ENCODE results near the gene PTPRD.
"Not testable (repeated sequence)": the region's sequence is repeated elsewhere in the genome, so short reads cannot be mapped to it uniquely, and the experiment has no call there.

Gene PTPRD

DNA sequence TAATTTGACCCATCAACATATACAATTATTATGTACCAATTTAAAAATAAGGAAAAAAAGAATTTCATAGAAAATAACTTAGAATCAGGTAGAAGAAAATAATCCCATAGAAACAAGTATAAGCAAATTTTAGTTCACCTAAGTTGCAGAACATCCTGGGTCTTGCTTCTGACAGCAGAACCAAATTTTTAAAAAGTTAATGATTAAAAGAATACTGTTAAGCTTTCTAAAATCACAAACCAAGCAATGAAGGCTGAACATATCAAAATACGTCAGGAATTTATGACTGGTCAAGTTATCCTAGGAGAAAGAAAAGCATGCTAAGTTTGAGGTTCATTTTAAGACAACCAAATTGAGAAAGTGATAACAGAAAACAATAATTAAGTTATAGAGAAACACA lies 650.9 kb downstream of the PTPRD start:
- no peak for DNase-seq (ENCODE audit: low spot score)

DNA sequence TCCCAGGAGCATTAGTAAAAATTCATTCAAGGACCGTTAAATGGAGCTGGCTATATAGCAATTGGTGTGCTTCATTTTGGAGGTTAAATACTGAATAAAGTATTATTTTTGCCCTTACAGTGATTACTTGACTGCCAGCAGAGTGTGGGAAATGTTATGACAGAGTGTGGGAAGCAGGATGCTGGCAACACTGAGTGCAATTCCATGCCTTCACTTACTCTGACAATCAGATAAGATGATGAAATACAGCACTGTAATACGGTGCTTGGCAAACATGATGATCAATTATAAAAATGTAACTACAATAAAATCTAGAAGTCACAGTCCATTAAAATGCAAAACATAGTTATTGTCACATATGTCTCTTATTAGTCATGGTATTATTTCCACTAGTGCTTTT lies 651.3 kb downstream of the PTPRD start:
- no peak for DNase-seq (ENCODE audit: low spot score)

GRCh38 chr9:9951556-9952160 lies 661.1 kb downstream of the PTPRD start:
- DNase-seq (ENCODE audit: low spot score) = no peak

- DNase-seq (ENCODE audit: low spot score) = no peak
These were observed 662.0 kb downstream of the PTPRD start for GRCh38 chr9:9950813-9951212.

DNA sequence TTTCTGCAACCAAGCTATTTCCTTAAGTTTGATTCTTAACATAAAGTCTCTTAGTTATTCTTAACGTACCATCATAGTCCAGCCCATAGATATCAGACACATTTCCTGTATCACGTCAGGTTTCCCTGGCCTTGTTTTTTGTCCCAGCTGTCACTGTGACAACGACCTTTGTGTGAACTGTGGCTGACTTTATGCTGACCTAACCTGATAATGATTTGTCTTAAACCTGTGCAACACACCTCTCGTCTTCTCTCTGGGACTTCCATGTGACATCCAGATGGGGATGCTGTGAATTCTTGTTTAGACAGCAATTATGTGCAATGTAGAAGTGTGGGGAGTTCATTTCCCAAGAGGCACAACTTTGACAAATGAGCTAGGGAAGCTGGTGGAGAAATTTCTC lies 662.8 kb downstream of the PTPRD start:
- DNase-seq (ENCODE audit: low spot score) = no peak

DNA sequence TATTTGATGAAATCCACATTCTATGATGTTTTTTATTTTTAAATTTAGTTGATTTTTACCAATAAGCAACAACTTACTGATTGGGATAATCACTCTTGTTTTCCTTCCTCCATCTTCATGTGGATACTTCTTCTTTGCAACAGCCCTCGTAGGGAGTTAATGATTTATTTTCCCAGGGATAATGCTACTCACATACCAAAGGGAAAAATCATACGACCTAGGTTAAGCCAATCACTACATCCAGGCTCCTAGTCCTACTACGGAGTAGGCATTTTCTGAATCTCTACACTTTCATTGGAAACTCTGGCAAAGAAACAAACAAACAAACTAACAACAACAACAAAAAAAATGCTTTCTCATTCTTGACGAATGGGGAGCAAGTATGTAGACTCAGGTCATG lies 663.4 kb downstream of the PTPRD start:
- DNase-seq (ENCODE audit: low spot score) = no peak

DNA sequence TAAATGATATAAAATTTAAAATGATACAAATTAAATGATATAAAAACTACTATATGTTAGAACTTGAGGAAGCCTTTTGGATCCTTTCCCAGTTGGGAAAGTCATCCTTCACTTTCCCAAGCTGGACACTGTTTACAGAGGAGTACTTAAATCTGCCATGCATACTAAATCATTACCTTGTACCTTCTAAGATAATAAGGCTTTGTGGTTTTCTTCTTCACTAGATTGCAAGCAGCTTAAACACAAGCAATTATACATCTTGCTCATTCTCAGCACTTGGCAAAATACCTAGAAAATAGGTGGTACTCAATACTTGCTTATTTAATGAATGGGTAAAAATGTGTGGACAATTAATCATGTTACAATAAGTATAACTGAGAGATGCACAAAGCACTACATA lies 666.8 kb downstream of the PTPRD start:
- no peak for DNase-seq (ENCODE audit: low spot score)

DNA sequence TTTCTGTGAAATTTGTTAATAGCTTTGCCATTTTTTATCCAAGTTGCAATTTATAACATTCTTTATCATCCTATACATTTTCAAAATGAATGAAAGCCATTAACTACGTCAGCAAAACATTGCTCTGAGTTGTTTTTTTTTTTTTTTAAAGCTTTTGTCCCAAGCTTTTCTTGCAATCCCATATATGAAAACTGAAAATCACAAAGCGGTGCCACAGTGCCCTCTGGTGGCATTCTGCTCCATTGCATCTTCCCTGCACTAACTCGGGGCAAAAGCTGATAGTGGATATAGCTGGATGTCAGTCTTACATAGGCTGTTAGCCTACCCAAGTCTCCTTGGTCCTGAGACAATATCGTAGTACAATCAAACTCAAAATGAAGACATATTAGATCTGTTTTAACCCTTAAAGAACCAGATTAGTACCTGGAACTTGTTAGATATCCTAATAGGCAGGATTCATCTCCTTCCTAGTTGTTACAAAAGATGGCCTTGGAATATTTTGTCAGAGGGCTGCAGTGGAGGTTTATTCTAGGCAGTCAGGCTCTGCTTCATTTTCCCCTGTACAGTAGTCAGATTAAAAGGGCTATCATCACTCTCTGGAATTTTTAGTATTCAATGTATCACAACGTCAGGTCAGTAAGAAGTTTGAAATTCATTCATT lies 669.9 kb downstream of the PTPRD start:
- peak; percentile 56 for DNase-seq (ENCODE audit: low spot score)

DNA sequence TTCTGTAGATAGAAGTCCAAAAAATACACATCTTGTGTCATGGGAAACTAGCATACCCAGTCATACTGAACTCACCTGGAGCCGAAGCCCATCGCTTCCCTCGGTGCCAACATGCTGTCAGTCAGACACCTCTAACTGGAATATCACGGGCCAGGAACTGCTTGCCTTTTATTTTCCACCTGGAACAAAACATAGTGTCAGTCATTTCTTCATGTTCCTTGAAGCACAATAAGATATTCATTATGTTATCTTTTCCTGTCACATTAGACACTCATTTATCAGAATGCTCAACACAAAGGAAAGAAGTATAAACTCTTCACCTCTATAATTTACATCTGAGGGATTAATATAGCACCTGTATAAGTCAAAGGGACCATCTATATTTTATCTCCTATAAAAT lies 674.4 kb downstream of the PTPRD start:
- no peak for DNase-seq (ENCODE audit: low spot score)

- DNase-seq (ENCODE audit: low spot score) = not testable (repeated sequence)
These were observed 681.3 kb downstream of the PTPRD start for GRCh38 chr9:9931464-9931863.

DNA sequence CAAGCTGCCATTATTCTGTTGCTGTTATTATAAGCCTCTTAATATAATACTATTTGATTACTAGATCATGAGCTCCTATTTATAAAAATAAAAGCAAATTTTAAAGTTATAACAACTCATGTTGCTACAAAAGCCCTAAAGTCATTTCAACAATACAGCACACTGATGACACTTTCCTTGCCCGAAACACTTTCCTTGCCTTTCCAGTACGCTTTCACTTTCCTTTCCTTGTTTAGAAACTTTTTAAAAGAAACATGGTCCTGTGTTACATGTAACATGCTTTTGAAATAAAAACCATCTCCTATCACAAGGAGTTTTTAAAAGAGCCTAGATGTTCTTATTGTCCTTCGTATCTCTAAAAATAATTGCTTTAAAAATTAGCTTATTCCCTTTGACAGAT lies 688.4 kb downstream of the PTPRD start:
- DNase-seq (ENCODE audit: low spot score) = no peak

DNA sequence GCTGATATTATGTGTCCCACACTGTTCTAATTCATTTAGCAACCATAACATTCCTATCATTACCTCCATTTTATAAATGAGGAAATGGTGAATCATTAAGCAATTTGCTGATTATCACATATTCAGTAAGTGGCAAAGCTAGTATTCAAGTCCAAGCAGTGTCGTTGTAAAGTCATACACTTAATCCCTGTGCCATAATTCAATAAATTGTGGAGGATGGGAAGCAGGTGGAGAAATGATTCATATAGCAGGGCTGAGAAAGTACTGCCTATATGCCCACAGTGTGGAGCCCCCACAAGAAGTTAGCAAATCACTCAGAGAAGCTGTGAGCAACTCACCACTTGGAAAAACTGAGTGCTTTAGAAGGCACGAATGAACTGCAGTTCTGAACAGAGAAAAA lies 691.0 kb downstream of the PTPRD start:
- DNase-seq (ENCODE audit: low spot score) = no peak

DNA sequence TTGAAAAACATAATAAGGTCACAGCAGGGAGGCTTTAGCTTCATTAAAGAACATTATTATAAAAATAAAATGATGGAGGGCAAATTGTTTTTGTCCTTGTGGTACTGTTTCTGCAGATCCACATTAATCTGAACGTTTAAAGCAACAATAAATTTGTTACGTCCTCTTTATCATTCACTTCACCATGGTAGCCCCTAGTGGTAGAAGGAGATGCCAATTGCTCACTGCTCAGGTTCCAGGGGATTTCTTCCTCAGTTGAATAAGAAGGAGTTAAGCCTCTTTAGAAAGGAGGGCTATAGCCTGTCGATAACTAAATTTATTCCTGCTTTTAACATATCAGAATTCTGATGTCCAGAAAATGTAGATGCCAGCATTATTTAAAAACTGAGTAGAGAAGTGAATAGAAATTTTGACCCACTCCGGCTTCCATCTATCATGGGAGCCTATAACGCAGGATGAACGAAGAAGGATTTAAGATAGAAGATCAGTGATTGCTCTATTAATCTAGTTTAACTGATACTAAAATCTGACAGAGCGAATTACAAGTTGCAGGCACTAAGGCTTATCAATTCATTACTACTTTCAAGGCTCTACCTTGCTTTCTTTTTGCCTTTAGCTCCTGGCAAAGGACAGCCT lies 692.3 kb downstream of the PTPRD start:
- DNase-seq (ENCODE audit: low spot score) = no peak

- no peak for DNase-seq (ENCODE audit: low spot score)
These were observed 693.5 kb downstream of the PTPRD start for GRCh38 chr9:9919174-9919775.

- DNase-seq (ENCODE audit: low spot score) = no peak
These were observed 695.4 kb downstream of the PTPRD start for GRCh38 chr9:9917400-9917799.

- no peak for DNase-seq (ENCODE audit: low spot score)
These were observed 698.6 kb downstream of the PTPRD start for GRCh38 chr9:9914174-9914573.

GRCh38 chr9:9913276-9913832 lies 699.4 kb downstream of the PTPRD start:
- no peak for DNase-seq (ENCODE audit: low spot score)

DNA sequence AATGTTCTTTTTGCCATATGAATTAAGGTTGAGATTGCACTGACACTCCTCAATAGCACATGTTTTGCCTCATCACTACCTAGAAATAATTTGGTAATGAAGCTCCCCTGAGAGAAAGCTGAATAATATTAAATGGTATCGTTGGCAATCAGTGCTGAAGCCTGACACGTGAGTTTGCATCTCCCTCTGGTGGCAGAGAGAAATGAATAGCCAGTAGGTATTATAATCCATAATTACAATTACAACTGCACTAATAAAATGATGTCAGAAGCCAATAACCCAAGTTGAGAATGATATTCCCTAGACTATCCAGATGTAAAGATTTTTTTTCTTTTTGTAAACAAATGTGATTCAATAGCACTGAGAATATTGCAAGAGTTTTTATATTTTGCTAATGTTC lies 700.3 kb downstream of the PTPRD start:
- no peak for DNase-seq (ENCODE audit: low spot score)

GRCh38 chr9:9905736-9906135 lies 707.1 kb downstream of the PTPRD start:
- no peak for DNase-seq (ENCODE audit: low spot score)

DNA sequence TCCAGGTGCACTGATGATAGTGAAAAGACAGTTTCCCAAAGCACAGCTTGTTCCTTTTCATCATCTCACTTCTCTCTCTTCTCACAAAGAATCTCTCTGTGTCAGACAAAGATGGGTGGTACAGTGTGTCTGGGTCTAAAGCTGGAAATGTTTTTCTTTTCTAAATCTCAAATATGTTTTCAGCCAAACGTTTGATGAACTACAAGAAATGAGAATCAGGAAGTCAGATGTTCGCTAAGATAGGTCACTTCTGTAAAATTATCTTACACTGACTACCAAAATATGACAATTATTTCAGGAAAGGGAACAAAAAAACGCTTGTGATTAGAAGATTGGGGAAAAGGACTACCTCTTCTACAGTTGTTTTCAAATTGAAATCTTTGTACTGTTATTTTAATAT lies 708.8 kb downstream of the PTPRD start:
- DNase-seq (ENCODE audit: low spot score) = no peak

GRCh38 chr9:9901624-9902023 lies 711.2 kb downstream of the PTPRD start:
- no peak for DNase-seq (ENCODE audit: low spot score)

- DNase-seq (ENCODE audit: low spot score) = no peak
These were observed 719.0 kb downstream of the PTPRD start for GRCh38 chr9:9893837-9894236.

DNA sequence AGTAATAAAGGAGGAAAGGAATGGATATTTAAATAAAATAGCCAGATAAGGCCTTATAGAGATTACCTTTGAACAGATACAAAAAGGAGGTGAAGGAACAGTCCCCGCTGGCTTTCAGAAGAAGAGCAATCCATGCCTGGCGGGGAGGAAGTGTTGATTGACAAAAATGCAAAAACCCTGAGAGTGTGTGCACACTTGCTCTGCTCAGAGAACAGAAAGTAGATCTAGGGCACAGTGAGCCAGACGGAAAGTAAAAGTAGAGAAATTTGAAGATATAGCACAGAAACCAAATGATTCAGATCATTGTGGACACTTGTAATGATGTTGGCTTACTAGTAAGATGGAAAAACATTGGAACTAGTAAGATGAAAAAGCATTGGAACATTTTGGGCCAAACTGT lies 720.6 kb downstream of the PTPRD start:
- no peak for DNase-seq (ENCODE audit: low spot score)
